Nephron (organoid): Measurements from ENCODE around the gene PIK3C2G.

Source experiments
- H3K27ac Mint-ChIP-seq, 3 experiments: 2 replicates each; pipeline ENCODE4 v1.8.0; 2020; ENCODE audit warnings: mixed read lengths in 3 of 3, mild to moderate bottlenecking in 2 of 3, moderate library complexity in 1 of 3
- H3K27me3 Mint-ChIP-seq: 2 replicates; pipeline ENCODE4 v1.8.0; 2021; ENCODE audit warnings: low read depth, mild to moderate bottlenecking, moderate library complexity, mixed read lengths
- H3K36me3 Mint-ChIP-seq: 2 replicates; pipeline ENCODE4 v1.8.0; 2020; ENCODE audit warnings: low read depth, mixed read lengths
- H3K4me1 Mint-ChIP-seq: 2 replicates; pipeline ENCODE4 v1.8.0; 2020; ENCODE audit warnings: mixed read lengths
- H3K4me3 Mint-ChIP-seq, 3 experiments: 2 replicates each; pipeline ENCODE4 v1.8.0; 2020; ENCODE audit warnings: mild to moderate bottlenecking in 3 of 3, mixed read lengths in 3 of 3, moderate library complexity in 2 of 3
- H3K9me3 Mint-ChIP-seq: 2 replicates; pipeline ENCODE4 v1.8.0; 2020; ENCODE audit warnings: mixed read lengths
- CTCF ChIP-seq, 3 experiments: fragments of 200-600 bp; sonication (generic); IDR thresholded peaks; one replicate each; pipeline ENCODE4 v1.5.0; 2021; ENCODE audit warnings: antibody characterized with exemption in 3 of 3; ENCODE audit not compliant: unreplicated experiment in 3 of 3

Gene PIK3C2G

DNA sequence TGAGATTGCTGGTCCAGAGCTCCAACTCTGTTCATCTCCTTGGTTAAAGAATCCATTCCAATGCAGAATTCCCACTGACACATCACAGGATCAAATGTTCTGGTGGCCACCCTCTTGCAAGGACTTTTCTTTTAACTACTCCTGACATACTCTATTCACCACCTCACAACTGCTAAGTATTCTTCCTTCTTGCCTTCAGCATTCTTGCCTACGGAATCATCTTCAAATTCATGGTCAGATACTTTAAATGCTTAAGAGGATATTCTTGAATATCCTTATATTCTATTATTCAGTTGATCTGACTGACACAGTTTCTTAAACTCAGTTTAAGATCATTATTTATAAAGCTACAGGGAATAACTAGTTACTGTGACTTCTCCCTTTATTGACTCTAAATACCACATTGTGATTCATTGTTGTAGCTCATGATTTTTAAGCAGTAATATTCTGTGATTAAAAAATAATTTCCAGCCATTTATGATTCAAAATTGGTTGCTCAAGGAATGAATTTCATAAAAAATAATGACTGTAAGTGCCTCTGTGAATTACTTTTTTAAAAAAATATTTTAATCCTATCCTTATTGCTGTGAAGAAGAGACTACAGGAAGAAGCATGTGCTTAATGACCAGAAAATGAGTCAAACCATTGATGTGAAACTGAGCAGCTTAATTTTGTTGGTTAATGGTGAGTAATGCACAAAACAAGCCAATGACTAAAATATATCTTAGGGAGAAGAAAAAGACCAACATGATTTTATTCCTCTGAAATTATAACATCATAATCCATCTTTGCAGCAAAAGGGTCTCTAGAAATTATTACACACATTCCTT lies 207.1 kb downstream of the PIK3C2G start:
- no peak overlapping the region for H3K27ac Mint-ChIP-seq

DNA sequence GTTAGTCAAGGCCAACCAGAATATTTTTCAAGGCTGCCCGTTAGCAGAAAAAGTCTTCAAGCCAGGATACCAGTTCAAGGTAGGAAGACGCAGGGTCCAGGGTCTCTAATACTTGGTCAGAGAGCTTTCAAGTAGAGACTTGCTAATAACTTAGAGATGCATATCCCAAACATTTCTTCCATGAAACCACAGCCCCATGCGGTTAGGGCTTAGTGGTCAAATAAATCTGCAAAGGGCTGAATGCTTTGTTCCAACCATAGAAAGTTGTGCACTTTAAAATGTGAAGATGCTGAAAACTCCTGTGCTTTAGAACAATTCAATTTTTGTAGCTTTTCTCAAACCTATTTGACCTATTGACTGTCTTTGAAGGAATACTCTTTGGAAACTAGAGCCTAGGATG lies 208.9 kb downstream of the PIK3C2G start:
- Mint-ChIP-seq H3K9me3 (no peaks in the 10 kb centered on the region), H3K36me3 (no peaks in the 10 kb centered on the region), H3K4me1 (no peaks in the 10 kb centered on the region), H3K27ac (no peak overlapping the region), H3K4me3 (no peak overlapping the region), H3K27me3 (peaks cover 3% of the 10 kb centered on the region)
- no peak for TF ChIP-seq CTCF (IDR thresholded peaks at IDR 0.05; ENCODE audit: unreplicated experiment in 3 of 3)

More for the DNA sequence above, 207.1 kb downstream of the PIK3C2G start:
- Mint-ChIP-seq H3K4me1 (no peaks in the 10 kb centered on the region), H3K4me3 (no peak overlapping the region), H3K27me3 (peaks cover 3% of the 10 kb centered on the region), H3K36me3 (no peaks in the 10 kb centered on the region), H3K9me3 (no peaks in the 10 kb centered on the region)
- TF ChIP-seq CTCF (IDR thresholded peaks at IDR 0.05; ENCODE audit: unreplicated experiment in 3 of 3), result no peak

DNA sequence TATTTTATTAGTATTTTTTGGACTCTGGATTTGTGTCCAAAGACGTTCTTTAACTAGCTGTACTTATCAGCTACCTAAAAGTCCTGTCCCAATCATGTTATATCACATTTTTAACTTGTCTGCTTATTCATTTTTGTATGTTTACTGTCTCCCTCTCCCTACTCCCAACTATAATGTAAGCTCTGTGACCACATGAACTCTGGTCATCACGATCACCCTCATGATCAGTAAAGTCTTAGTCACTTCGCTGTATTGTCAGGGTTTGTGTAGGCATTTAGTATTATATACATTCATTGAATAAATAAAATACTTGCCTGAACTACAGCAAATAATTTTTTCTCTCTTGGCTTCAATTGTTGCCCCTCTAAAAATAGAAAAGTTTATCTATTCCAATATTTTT lies 211.0 kb downstream of the PIK3C2G start:
- no peak for TF ChIP-seq CTCF (IDR thresholded peaks at IDR 0.05; ENCODE audit: unreplicated experiment in 3 of 3)
- Mint-ChIP-seq H3K9me3 (no peaks in the 10 kb centered on the region), H3K27ac (no peak overlapping the region), H3K27me3 (peaks cover 3% of the 10 kb centered on the region), H3K4me3 (no peak overlapping the region), H3K36me3 (no peaks in the 10 kb centered on the region), H3K4me1 (no peaks in the 10 kb centered on the region)

DNA sequence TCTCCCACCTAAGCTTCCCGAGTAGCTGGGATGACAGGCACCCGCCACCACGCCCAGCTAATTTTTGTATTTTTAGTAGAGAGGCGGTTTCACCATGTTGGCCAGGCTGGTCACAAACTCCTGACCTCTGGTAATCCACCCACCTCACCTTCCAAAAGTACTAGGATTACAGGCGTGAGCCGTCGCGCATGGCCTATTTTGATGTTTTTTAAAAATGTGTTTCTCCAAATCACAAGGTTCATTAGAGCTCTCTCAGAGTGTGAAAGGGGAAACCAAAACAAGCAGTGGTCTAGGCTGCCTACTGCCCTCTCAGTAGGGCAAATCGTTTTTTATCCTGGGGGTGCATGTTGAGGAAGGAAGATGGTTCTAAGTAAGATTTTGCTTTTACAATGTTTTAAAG lies 211.5 kb downstream of the PIK3C2G start:
- Mint-ChIP-seq H3K4me3 (no peak overlapping the region), H3K4me1 (no peaks in the 10 kb centered on the region), H3K36me3 (no peaks in the 10 kb centered on the region), H3K9me3 (no peaks in the 10 kb centered on the region), H3K27me3 (peaks cover 3% of the 10 kb centered on the region), H3K27ac (no peak overlapping the region)
- TF ChIP-seq CTCF (IDR thresholded peaks at IDR 0.05; ENCODE audit: unreplicated experiment in 3 of 3), result no peak

DNA sequence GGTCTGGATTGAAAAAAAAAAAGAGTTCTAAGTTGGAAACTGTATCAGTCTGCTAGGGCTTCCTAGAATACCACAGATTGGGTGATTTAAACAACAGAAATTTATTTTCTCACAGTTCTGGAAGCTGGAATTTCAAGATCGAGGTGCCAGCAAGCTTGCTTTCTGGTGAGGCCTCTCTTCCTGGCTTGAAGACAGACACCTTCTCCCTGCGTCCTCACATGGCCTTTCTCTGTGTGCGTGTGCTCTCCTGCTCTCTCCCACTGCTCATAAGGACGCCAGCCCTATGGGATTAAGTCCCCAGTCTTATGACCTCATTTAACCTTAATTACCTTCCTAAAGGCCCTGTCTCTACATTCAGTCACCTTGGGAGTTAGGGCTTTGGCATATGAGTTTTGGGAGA lies 215.5 kb downstream of the PIK3C2G start:
- Mint-ChIP-seq H3K27me3 (no peaks in the 10 kb centered on the region), H3K4me3 (no peak overlapping the region), H3K9me3 (no peaks in the 10 kb centered on the region), H3K4me1 (no peaks in the 10 kb centered on the region), H3K36me3 (no peaks in the 10 kb centered on the region), H3K27ac (no peak overlapping the region)
- TF ChIP-seq CTCF (IDR thresholded peaks at IDR 0.05; ENCODE audit: unreplicated experiment in 3 of 3), result no peak

DNA sequence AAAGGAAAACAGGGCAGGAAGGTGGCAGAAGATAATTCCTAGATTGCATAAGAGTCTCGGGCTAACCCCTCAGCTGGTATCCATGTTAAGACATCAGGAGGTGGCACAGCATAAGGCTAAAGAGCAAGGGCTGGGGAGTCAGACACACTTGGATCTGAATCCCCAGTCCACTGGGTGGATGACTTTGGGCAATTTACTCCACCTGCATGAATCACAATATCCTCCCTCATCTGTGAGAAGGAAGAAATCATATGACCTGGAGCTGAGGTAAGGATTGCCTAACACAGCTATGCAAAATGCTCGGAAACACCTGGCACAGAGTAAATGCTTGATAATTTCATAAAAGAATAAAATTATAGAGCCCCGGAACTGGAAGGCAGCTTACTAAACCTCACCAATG lies 217.9 kb downstream of the PIK3C2G start:
- TF ChIP-seq CTCF (IDR thresholded peaks at IDR 0.05; ENCODE audit: unreplicated experiment in 3 of 3), result no peak

More for the DNA sequence above, 217.9 kb downstream of the PIK3C2G start:
- Mint-ChIP-seq H3K4me3 (no peak overlapping the region), H3K4me1 (no peaks in the 10 kb centered on the region), H3K27me3 (no peaks in the 10 kb centered on the region), H3K27ac (no peak overlapping the region), H3K9me3 (no peaks in the 10 kb centered on the region), H3K36me3 (no peaks in the 10 kb centered on the region)
